ENCODE data around the gene CEP78.
"Not testable (repeated sequence)": the region's sequence is repeated elsewhere in the genome, so short reads cannot be mapped to it uniquely, and the experiment has no call there.

Gene CEP78

DNA sequence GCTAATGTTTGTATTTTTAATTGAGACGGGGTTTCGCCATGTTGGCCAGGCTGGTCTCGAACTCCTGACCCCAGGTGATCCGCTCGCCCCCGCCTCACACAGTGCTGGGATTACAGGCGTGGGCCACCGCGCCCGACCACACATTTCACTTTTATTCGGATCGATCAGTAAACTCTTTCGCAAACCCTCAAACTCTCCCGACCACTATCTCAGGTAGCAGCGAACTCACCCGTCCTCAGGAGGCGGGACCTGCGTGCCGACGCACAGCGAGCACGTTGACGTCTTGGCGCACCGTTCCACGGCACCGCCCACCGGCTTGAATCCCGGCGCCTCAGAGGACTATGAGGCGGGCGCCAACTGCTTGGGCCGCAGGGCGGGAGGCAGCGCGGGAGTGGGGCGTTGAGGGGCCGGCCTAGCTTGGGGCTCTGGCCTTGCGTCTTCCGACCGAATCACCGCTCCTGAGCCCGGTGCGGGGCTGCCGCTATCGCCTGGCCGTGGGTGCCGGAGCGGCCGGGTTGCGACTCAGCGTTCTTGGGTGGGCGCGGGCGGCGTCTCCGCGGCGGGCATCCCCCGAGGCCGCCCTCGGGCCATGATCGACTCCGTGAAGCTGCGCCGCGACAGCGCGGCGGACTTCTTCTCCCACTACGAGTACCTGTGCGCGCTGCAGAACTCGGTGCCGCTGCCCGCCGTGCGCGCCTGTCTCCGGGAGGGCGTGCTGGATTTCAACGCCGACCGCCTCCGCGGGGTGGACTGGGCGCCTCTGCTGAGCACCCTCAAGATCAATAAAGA, at the start of gene CEP78:
Gene CEP78, plus strand, starts transcription at position 314 of the 789 bp plus-strand sequence. Its CDS starts 276 bp downstream, at position 590.
- peak; percentile 89 for DNase-seq

- no peak for DNase-seq
Measured at GRCh38 chr9:78187763-78188484, 48.0 kb upstream of the CEP78 start.

GRCh38 chr9:78188594-78188993, 47.3 kb upstream of the CEP78 start:
- DNase-seq: no peak

- no peak for DNase-seq
Measured at GRCh38 chr9:78189001-78189400, 46.9 kb upstream of the CEP78 start.

- no peak for DNase-seq
Measured at GRCh38 chr9:78189461-78189860, 46.4 kb upstream of the CEP78 start.

- no peak for DNase-seq
Measured at GRCh38 chr9:78191931-78192330, 43.9 kb upstream of the CEP78 start.

DNA sequence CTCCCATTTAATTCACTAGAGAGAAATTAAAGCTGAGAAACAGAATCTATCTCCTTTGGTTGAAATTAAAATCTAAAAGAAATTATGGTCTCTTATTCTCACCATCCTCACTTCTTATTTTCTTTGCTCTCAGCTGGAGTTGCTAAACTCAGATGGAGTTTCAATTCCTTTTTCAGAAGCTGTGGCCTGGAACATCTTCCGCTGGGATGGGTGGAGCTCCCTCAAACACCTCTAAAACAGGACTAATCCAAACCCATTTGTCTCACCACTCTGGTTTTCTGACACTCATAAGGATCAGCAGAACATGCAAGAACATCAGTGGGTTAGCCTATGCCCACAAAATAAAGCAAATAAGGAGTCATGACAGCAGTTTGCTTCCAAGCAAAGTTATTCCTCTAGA, 39.6 kb upstream of the CEP78 start:
- no peak for DNase-seq

DNA sequence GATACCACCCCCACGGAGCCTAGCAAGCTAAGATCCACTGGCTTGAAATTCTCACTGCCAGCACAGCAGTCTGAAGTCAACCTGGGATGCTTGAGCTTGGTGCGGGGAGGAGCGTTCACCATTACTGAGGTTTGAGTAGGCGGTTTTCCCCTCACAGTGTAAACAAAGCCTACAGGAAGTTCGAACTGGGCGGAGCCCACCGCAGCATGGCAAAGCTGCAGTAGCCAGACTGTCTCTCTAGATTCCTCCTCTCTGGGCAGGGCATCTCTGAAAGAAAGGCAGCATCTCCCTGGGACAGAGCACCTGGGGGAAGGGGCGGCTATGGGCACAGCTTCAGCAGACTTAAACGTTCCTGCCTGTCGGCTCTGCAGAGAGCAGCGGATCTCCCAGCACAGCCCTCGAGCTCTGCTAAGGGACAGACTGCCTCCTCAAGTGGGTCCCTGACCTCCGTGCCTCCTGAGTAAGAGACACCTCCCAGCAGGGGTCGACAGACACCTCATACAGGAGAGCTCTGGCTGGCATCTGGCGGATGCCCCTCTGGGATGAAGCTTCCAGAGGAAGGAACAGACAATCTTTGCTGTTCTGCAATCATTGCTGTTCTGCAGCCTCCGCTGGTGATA, 34.6 kb upstream of the CEP78 start:
- DNase-seq: not testable (repeated sequence)

GRCh38 chr9:78207319-78207718, 28.6 kb upstream of the CEP78 start:
- no peak for DNase-seq

DNA sequence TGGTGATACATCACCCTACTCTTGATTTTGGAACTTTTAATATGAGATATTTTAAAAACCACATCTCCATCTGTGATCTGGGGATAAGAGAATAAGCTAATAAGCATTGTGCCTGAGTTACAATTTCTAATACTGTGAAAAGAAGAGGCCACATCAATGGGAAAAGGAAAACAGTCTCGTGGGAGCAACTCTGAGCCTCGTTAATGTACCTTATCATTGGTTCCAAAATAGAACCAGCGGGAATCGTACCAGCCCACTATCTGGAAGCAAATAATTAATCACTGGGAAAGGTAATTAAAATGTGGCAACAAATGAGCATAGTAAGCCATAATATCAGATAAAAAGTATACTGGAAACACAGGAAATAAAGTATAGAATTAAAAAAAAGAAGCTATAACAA, 28.0 kb upstream of the CEP78 start:
- no peak for DNase-seq

GRCh38 chr9:78209127-78209526, 26.7 kb upstream of the CEP78 start:
- no peak for DNase-seq

GRCh38 chr9:78210841-78211301, 25.0 kb upstream of the CEP78 start:
- no peak for DNase-seq

GRCh38 chr9:78212868-78213267, 23.0 kb upstream of the CEP78 start:
- no peak for DNase-seq

DNA sequence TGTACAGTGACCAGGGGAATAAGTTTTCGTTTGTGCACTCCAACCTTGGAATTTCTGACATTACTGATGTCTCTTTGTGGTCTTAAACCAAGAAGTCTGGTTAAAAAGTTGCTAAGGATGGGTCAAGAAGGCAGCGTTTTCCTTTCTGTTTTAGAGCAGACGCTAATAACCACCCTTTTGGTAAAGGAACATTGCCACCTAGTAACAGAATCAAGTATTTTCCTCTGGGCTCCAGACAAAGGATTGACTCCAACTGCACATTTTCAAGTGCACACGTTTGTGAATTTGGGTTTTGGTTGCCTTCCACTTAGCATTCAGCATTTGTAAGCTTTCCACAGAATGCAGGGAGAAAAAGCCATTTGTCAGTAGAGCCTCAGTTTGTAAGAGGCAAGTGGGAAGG, 22.2 kb upstream of the CEP78 start:
- DNase-seq: no peak

- DNase-seq: no peak
Measured at GRCh38 chr9:78214492-78214891, 21.4 kb upstream of the CEP78 start.

DNA sequence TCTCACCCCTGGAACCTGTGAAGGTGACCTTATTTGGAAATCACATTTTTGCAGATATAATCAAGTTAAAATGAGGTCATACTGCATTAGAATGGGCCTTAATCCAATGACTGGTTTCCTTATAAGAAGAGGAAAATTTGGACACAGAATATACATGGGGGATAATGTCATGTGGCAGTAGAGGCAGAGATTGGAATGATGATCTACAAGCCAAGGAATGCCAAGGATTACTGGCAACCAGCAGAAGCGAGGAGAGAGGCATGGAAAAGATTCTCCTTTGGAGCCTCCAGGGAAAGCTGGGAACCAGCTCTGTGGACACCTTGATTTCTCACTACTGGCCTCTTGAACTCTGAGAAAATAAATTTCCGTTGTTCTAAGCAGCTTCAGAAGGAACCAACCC, 20.2 kb upstream of the CEP78 start:
- DNase-seq: no peak

DNA sequence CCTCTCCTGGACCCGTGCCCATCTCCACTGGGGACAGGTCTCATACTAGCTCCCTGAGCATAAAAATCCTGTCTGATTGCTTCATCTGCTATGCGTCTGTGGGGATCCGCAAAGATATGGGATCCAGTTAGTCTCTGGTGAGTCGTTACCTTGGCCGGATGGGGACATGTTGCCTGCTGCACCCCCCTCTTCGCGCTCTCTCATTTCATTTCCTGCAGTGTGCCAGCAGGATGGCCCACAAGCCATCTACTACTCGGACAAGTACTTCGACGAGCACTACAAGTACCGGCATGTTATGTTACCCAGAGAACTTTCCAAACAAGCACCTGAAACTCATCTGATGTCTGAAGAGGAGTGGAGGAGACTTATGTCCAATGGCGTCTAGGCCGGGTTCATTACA, 17.0 kb upstream of the CEP78 start:
- no peak for DNase-seq

DNA sequence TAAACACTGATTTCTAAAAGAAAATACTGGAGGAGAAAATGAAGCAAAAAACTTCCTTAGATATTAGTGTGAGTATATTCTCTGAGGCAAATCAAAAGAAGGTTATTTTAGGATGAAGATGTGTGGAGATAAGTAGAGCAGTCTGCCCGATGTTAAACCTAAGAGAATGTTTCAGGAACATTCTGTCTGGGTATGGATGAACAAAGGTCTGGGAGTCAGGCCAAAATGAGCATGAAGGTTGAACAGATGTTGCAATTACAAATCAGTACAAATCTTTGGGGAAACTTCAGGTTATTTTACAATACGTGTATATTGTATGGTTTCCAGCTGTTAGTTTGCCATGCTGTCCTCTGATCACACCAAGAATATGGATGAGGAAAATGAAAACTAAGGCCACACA, 14.4 kb upstream of the CEP78 start:
- DNase-seq: no peak

- DNase-seq: not testable (repeated sequence)
Measured at GRCh38 chr9:78221841-78222240, 14.0 kb upstream of the CEP78 start.

DNA sequence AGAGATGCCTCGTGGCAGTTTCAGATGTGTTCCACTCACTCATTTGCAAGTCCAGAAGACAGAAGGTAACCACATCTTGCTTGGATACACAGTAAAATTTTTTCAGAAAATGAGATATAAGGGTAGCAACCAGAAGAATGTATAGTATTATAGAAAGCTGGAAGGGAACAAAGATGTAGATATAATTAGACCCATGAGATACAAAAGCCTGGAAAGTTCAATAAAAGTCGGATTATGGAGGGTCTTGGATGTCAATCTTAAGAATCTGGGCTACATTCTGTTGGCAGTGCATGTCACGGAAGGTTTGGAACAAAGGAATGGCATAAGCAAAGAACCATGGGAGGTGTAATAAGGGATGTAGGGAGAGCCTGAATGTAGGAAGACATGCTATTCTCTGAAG, 5.1 kb upstream of the CEP78 start:
- no peak for DNase-seq

- not testable (repeated sequence) for DNase-seq
Measured at GRCh38 chr9:78232471-78232870, 3.4 kb upstream of the CEP78 start.

GRCh38 chr9:78234810-78235209, 1.1 kb upstream of the CEP78 start:
- DNase-seq: no peak

DNA sequence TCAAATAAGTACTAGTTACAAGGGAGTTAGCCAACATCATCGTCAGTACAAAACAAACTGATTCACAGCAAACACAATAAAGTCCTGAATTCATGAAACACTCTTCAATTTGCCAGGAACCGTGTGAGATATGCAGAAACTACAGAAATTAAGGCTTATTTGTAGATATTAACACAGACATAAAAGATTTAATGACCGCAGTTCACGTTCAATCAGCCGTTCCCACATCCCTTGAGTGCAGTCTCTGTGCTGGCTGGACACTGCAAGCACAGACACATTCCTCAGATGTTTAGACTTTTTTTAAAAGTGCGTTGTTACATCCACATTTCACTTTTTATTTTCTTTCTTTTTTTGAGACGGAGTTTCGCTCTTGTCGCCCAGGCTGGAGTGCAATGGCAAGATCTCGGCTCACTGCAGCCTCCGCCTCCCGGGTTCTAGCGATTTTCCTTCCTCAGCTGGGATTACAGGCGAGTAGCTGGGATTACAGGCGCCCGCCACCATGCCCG, 566 bp upstream of the CEP78 start:
- DNase-seq: no peak

- no peak for DNase-seq
Measured at GRCh38 chr9:78236551-78236910, 656 bp downstream of the CEP78 start.

All from NCI-H1105 (cell line).